Effector memory CD4-positive, alpha-beta T cell (primary cell): ENCODE measurements around the gene CDH18.

ENCODE experiments used
- DNase-seq, 3 donors: peaks; one replicate each; pipeline ENCODE4 v3.0.0-alpha.2; 2020
- H3K27ac ChIP-seq: 2 replicates; pipeline ENCODE4 v1.7.0; 2013; ENCODE audit warnings: mild to moderate bottlenecking, low read length, moderate library complexity; ENCODE audit not compliant: insufficient read depth, poor library complexity, severe bottlenecking
- H3K27me3 ChIP-seq: replicated peaks from 2 replicates; pipeline ENCODE4 v1.7.0; 2013; ENCODE audit warnings: mild to moderate bottlenecking, low read length; ENCODE audit not compliant: insufficient read depth, control insufficient read depth, poor library complexity, severe bottlenecking
- H3K36me3 ChIP-seq: 2 replicates; pipeline ENCODE4 v1.7.0; 2013; ENCODE audit warnings: mild to moderate bottlenecking, low read length, moderate library complexity; ENCODE audit not compliant: control insufficient read depth, insufficient read depth
- H3K4me1 ChIP-seq: 2 replicates; pipeline ENCODE4 v1.7.0; 2013; ENCODE audit warnings: low read length, mild to moderate bottlenecking; ENCODE audit not compliant: control insufficient read depth, insufficient read depth, poor library complexity, severe bottlenecking
- H3K4me3 ChIP-seq: 2 replicates; pipeline ENCODE4 v1.7.0; 2013; ENCODE audit warnings: low read length, low read depth, mild to moderate bottlenecking; ENCODE audit not compliant: insufficient read depth, poor library complexity, severe bottlenecking
- H3K9me3 ChIP-seq: 2 replicates; pipeline ENCODE4 v1.7.0; 2013; ENCODE audit warnings: mild to moderate bottlenecking, low read length, moderate library complexity; ENCODE audit not compliant: control insufficient read depth

CDH18 gene

DNA sequence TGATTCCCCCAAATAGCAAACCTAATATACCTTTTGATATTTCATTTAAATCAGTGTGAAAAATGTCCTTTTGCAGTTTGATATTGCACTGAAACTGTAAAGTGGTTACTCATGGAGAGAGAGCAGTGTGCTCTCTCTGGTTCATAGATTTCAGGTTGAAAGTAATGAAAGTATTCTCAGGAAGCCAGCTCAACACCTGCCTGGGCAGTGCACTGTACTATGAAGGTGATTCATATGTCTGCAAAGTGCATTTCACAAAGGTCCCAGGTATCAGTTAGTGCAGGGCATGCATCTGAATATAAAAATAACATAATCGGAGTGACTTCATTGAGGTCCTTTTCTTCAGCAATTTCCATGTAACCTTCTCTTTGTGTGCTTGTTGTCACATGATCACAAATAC, 274.3 kb downstream of the CDH18 start:
- Histone ChIP-seq H3K4me3 (no peak overlapping the region), H3K27me3 (no peaks in the 10 kb centered on the region), H3K36me3 (no peaks in the 10 kb centered on the region), H3K27ac (no peak overlapping the region), H3K9me3 (no peaks in the 10 kb centered on the region), H3K4me1 (no peaks in the 10 kb centered on the region)
- DNase-seq: no peak

GRCh38 chr5:19709403-19709802, 278.6 kb downstream of the CDH18 start:
- no peaks in the 10 kb centered on the region for H3K4me1 ChIP-seq
- no peaks in the 10 kb centered on the region for H3K9me3 ChIP-seq
- H3K27me3 ChIP-seq: no peaks in the 10 kb centered on the region
- no peak overlapping the region for H3K27ac ChIP-seq
- no peaks in the 10 kb centered on the region for H3K36me3 ChIP-seq
- no peak for DNase-seq
- H3K4me3 ChIP-seq: no peak overlapping the region

DNA sequence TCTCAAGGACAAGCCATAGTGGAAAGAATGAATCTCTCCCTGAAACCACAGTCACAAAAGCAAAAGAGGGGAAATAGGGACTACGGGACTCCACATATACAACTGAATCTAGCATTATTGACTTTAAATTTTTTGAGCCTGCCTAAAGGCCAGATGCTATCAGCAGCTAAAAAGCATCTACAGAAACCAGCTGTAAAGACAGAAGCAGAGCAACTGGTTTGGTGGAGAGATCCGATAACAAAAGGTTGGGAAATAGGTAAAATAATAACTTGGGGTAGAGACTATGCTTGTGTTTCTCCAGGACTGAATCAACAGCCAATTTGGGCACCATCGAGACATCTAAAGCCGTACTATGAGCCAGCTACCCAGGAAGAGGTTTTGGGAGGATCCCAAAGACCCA, 281.2 kb downstream of the CDH18 start:
- no peak overlapping the region for H3K27ac ChIP-seq
- no peaks in the 10 kb centered on the region for H3K27me3 ChIP-seq
- no peaks in the 10 kb centered on the region for H3K9me3 ChIP-seq
- H3K4me1 ChIP-seq: no peaks in the 10 kb centered on the region
- H3K4me3 ChIP-seq: no peak overlapping the region
- no peak for DNase-seq
- H3K36me3 ChIP-seq: no peaks in the 10 kb centered on the region

DNA sequence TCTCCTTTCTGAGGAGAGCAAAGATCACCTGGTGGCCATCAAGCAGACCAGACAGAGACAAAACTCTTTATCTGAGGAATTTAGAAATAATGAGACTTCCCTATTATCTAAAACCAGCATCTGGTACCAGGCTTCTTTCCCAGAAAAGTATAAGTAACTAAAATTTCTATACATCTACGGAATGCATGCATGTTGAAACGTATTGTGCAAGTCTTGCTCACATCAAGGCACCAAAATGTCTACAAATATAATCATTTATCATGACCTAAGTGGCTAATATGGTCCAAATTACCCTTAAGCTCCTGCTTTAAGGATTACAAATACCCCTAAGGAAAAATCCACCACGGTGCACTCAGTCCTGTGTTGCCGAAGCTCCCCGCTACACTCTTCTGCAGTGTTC, 286.3 kb downstream of the CDH18 start:
- H3K4me3 ChIP-seq: no peak overlapping the region
- no peak overlapping the region for H3K27ac ChIP-seq
- DNase-seq: no peak
- H3K27me3 ChIP-seq: no peaks in the 10 kb centered on the region
- H3K4me1 ChIP-seq: no peaks in the 10 kb centered on the region
- H3K36me3 ChIP-seq: no peaks in the 10 kb centered on the region
- H3K9me3 ChIP-seq: no peaks in the 10 kb centered on the region

DNA sequence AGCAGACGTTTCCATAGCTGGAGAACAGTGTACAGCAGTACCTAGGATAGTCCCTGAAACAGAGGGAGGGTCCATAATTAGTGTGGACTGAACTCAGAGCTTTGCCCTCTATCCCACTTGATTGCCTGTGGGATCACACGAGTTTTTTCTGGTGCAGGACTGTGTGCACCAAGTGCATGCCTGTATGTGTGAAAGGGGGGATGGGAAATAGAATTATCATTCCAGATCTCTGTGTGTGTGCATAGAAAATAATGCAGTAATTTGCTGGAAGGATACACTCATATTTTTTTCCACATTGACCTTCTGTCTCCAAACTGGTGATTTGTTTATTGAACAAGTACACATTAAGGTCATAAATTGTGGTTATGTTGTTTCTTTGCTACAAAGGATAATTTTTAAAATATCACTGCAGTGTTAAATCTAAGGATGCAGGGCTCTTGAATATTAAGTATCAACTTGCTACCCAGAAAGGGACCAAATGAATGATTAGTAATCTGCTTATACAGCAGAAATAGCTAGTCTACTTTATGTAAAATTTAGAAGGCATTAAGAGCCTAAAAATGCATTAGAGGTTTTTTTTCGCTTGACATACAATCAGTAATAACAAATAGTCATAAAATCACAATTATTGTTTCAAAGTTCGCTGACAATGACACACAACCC, 292.9 kb downstream of the CDH18 start:
- Histone ChIP-seq H3K27ac (no peak overlapping the region), H3K36me3 (no peaks in the 10 kb centered on the region), H3K4me3 (no peak overlapping the region), H3K27me3 (no peaks in the 10 kb centered on the region), H3K9me3 (no peaks in the 10 kb centered on the region), H3K4me1 (no peaks in the 10 kb centered on the region)
- no peak for DNase-seq

- H3K4me3 ChIP-seq: no peak overlapping the region
- no peak for DNase-seq
- no peaks in the 10 kb centered on the region for H3K36me3 ChIP-seq
Observed at GRCh38 chr5:19690978-19691377, 297.0 kb downstream of the CDH18 start.

DNA sequence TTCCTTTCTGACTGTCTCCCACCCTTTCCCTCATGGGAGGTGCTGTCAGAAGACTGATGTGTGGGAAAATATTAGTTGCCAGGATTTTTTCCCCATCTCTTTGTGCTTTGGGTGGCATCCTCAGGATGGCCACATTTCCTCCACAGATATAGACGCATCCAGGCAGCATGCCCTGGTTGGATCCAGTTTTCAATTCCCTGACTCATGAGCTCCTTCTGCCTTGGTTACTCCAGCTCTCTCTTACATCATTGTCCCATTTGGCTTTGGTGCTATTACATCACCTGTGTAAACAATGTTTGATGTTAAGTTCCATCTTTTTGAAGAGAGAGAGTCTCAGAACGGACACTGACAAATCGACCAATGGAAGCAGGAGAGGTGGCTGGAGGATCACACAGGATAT, 302.5 kb downstream of the CDH18 start:
- Histone ChIP-seq H3K27ac (no peak overlapping the region), H3K4me1 (no peaks in the 10 kb centered on the region), H3K36me3 (no peaks in the 10 kb centered on the region), H3K27me3 (no peaks in the 10 kb centered on the region), H3K9me3 (no peaks in the 10 kb centered on the region), H3K4me3 (no peak overlapping the region)
- no peak for DNase-seq

More at GRCh38 chr5:19690978-19691377, 297.0 kb downstream of the CDH18 start:
- Histone ChIP-seq H3K27me3 (no peaks in the 10 kb centered on the region), H3K9me3 (no peaks in the 10 kb centered on the region), H3K4me1 (no peaks in the 10 kb centered on the region), H3K27ac (no peak overlapping the region)

- Histone ChIP-seq H3K27ac (no peak overlapping the region), H3K4me1 (no peaks in the 10 kb centered on the region), H3K27me3 (no peaks in the 10 kb centered on the region), H3K36me3 (no peaks in the 10 kb centered on the region), H3K4me3 (no peak overlapping the region), H3K9me3 (no peaks in the 10 kb centered on the region)
- DNase-seq: no peak
Observed at GRCh38 chr5:19676895-19677294, 311.1 kb downstream of the CDH18 start.

DNA sequence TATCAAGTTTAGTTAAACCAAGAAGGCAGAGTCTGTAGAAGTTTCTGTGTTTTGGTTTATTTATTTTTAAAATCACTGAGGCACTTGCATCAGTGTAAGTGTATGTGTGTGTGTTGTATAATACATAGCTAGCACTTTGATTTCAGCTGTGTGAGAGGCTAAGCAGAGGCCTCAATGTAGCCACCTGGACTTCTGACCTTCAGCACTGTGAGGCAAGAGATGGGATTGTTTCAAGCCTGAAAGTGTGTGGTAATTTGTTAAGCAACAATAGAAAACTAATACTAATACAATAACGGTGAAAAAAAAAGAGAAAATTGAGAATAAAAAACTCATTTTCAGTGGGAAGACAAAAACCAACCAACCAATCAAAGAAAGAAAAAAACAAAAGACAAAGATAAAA, 327.3 kb downstream of the CDH18 start:
- H3K27me3 ChIP-seq: no peaks in the 10 kb centered on the region
- no peak for DNase-seq

GRCh38 chr5:19655627-19656026, 332.4 kb downstream of the CDH18 start:
- H3K27ac ChIP-seq: no peak overlapping the region
- H3K9me3 ChIP-seq: no peaks in the 10 kb centered on the region
- no peak overlapping the region for H3K4me3 ChIP-seq
- H3K27me3 ChIP-seq: no peaks in the 10 kb centered on the region
- DNase-seq: no peak
- H3K36me3 ChIP-seq: no peaks in the 10 kb centered on the region
- H3K4me1 ChIP-seq: no peaks in the 10 kb centered on the region

More for the DNA sequence above, 327.3 kb downstream of the CDH18 start:
- Histone ChIP-seq H3K4me3 (no peak overlapping the region), H3K27ac (no peak overlapping the region), H3K9me3 (no peaks in the 10 kb centered on the region), H3K36me3 (no peaks in the 10 kb centered on the region), H3K4me1 (no peaks in the 10 kb centered on the region)
